ENCODE results near the gene PAK5.

Gene PAK5

GRCh38 chr20:9794831-9795230, 44.0 kb downstream of the PAK5 start:
- Histone ChIP-seq H3K4me3 (ENCODE audit: control insufficient read depth in 1 of 7, extremely low read depth in 1 of 7, insufficient read depth in 4 of 7, low read depth in 2 of 7, low read length in 6 of 7) (no peak overlapping the region), H3K9me3 (ENCODE audit: control extremely low read depth in 1 of 5, control insufficient read depth in 4 of 5, insufficient read depth in 2 of 5, low read depth in 1 of 5, low read length in 4 of 5) (no peaks in the 10 kb centered on the region), H3K27ac (ENCODE audit: insufficient read depth in 1 of 2, low read depth in 1 of 2, low read length in 2 of 2, poor library complexity in 1 of 2, severe bottlenecking in 2 of 2) (no peak overlapping the region), H3K36me3 (ENCODE audit: control insufficient read depth in 4 of 4, insufficient read depth in 4 of 4, low read length in 3 of 4) (no peaks in the 10 kb centered on the region), H3K27me3 (replicated peaks in 2 of 5; ENCODE audit: control insufficient read depth in 4 of 5, insufficient read depth in 5 of 5, low read length in 4 of 5) (peaks cover 0 to 2% (median 0%) of the 10 kb centered on the region in 5 experiments), H3K4me1 (ENCODE audit: control extremely low read depth in 1 of 4, control insufficient read depth in 4 of 4, insufficient read depth in 4 of 4, low read length in 3 of 4) (no peaks in the 10 kb centered on the region)
- ChIA-PET CTCF (no interaction called here), POLR2A (no interaction called here)
- no peak for DNase-seq
- 93% methylated on average over 3 of the region's 3 CpGs for WGBS (ENCODE audit: insufficient coverage)

- Histone ChIP-seq H3K9me3 (ENCODE audit: control extremely low read depth in 1 of 5, control insufficient read depth in 4 of 5, insufficient read depth in 2 of 5, low read depth in 1 of 5, low read length in 4 of 5) (no peaks in the 10 kb centered on the region), H3K4me3 (ENCODE audit: control insufficient read depth in 1 of 7, extremely low read depth in 1 of 7, insufficient read depth in 4 of 7, low read depth in 2 of 7, low read length in 6 of 7) (no peak overlapping the region), H3K27ac (ENCODE audit: insufficient read depth in 1 of 2, low read depth in 1 of 2, low read length in 2 of 2, poor library complexity in 1 of 2, severe bottlenecking in 2 of 2) (no peak overlapping the region), H3K4me1 (ENCODE audit: control extremely low read depth in 1 of 4, control insufficient read depth in 4 of 4, insufficient read depth in 4 of 4, low read length in 3 of 4) (no peaks in the 10 kb centered on the region), H3K36me3 (ENCODE audit: control insufficient read depth in 4 of 4, insufficient read depth in 4 of 4, low read length in 3 of 4) (no peaks in the 10 kb centered on the region), H3K27me3 (replicated peaks in 2 of 5; ENCODE audit: control insufficient read depth in 4 of 5, insufficient read depth in 5 of 5, low read length in 4 of 5) (peaks cover 0 to 2% (median 0%) of the 10 kb centered on the region in 5 experiments)
- DNase-seq, result no peak
- WGBS (ENCODE audit: insufficient coverage), result 98% methylated on average over 6 of the region's 6 CpGs
- ChIA-PET CTCF (no interaction called here), POLR2A (no interaction called here)
These were observed 46.2 kb downstream of the PAK5 start for GRCh38 chr20:9792674-9793073.

GRCh38 chr20:9789131-9789530, 49.7 kb downstream of the PAK5 start:
- no peak overlapping the region for H3K4me3 ChIP-seq (ENCODE audit: control insufficient read depth in 1 of 7, extremely low read depth in 1 of 7, insufficient read depth in 4 of 7, low read depth in 2 of 7, low read length in 6 of 7)
- CTCF ChIA-PET, result interaction anchor here (1.3 kb wide), 1 partner anchor 59 kb away, joined by 3 read pairs; no protein-coding TSS in a partner anchor
- 88% methylated on average over 2 of the region's 2 CpGs for WGBS (ENCODE audit: insufficient coverage)

GRCh38 chr20:9775176-9775575, 63.7 kb downstream of the PAK5 start:
- H3K36me3 ChIP-seq (ENCODE audit: control insufficient read depth in 4 of 4, insufficient read depth in 4 of 4, low read length in 3 of 4), result no peaks in the 10 kb centered on the region
- no peak overlapping the region for H3K27ac ChIP-seq (ENCODE audit: insufficient read depth in 1 of 2, low read depth in 1 of 2, low read length in 2 of 2, poor library complexity in 1 of 2, severe bottlenecking in 2 of 2)
- CTCF ChIA-PET, result no interaction called here
- no peak for DNase-seq
- POLR2A ChIA-PET, result no interaction called here
- WGBS (ENCODE audit: insufficient coverage), result 100% methylated on average over 2 of the region's 3 CpGs
- H3K27me3 ChIP-seq (replicated peaks in 2 of 5; ENCODE audit: control insufficient read depth in 4 of 5, insufficient read depth in 5 of 5, low read length in 4 of 5), result no peaks in the 10 kb centered on the region
- no peaks in the 10 kb centered on the region for H3K9me3 ChIP-seq (ENCODE audit: control extremely low read depth in 1 of 5, control insufficient read depth in 4 of 5, insufficient read depth in 2 of 5, low read depth in 1 of 5, low read length in 4 of 5)
- H3K4me1 ChIP-seq (ENCODE audit: control extremely low read depth in 1 of 4, control insufficient read depth in 4 of 4, insufficient read depth in 4 of 4, low read length in 3 of 4), result no peaks in the 10 kb centered on the region
- no peak overlapping the region for H3K4me3 ChIP-seq (ENCODE audit: control insufficient read depth in 1 of 7, extremely low read depth in 1 of 7, insufficient read depth in 4 of 7, low read depth in 2 of 7, low read length in 6 of 7)

More at GRCh38 chr20:9789131-9789530, 49.7 kb downstream of the PAK5 start:
- Histone ChIP-seq H3K27ac (ENCODE audit: insufficient read depth in 1 of 2, low read depth in 1 of 2, low read length in 2 of 2, poor library complexity in 1 of 2, severe bottlenecking in 2 of 2) (no peak overlapping the region), H3K36me3 (ENCODE audit: control insufficient read depth in 4 of 4, insufficient read depth in 4 of 4, low read length in 3 of 4) (no peaks in the 10 kb centered on the region), H3K27me3 (replicated peaks in 2 of 5; ENCODE audit: control insufficient read depth in 4 of 5, insufficient read depth in 5 of 5, low read length in 4 of 5) (peaks cover 0 to 2% (median 0%) of the 10 kb centered on the region in 5 experiments), H3K4me1 (ENCODE audit: control extremely low read depth in 1 of 4, control insufficient read depth in 4 of 4, insufficient read depth in 4 of 4, low read length in 3 of 4) (no peaks in the 10 kb centered on the region), H3K9me3 (ENCODE audit: control extremely low read depth in 1 of 5, control insufficient read depth in 4 of 5, insufficient read depth in 2 of 5, low read depth in 1 of 5, low read length in 4 of 5) (no peaks in the 10 kb centered on the region)
- no peak for DNase-seq
- POLR2A ChIA-PET, result no interaction called here

GRCh38 chr20:9769954-9770353, 68.9 kb downstream of the PAK5 start:
- ChIA-PET POLR2A (no interaction called here), CTCF (no interaction called here)
- 97% methylated on average over 6 of the region's 6 CpGs for WGBS (ENCODE audit: insufficient coverage)
- no peaks in the 10 kb centered on the region for H3K36me3 ChIP-seq (ENCODE audit: control insufficient read depth in 4 of 4, insufficient read depth in 4 of 4, low read length in 3 of 4)
- no peak for DNase-seq
- H3K4me1 ChIP-seq (ENCODE audit: control extremely low read depth in 1 of 4, control insufficient read depth in 4 of 4, insufficient read depth in 4 of 4, low read length in 3 of 4), result no peaks in the 10 kb centered on the region
- no peak overlapping the region for H3K4me3 ChIP-seq (ENCODE audit: control insufficient read depth in 1 of 7, extremely low read depth in 1 of 7, insufficient read depth in 4 of 7, low read depth in 2 of 7, low read length in 6 of 7)
- no peaks in the 10 kb centered on the region for H3K27me3 ChIP-seq (replicated peaks in 2 of 5; ENCODE audit: control insufficient read depth in 4 of 5, insufficient read depth in 5 of 5, low read length in 4 of 5)
- H3K27ac ChIP-seq (ENCODE audit: insufficient read depth in 1 of 2, low read depth in 1 of 2, low read length in 2 of 2, poor library complexity in 1 of 2, severe bottlenecking in 2 of 2), result no peak overlapping the region
- H3K9me3 ChIP-seq (ENCODE audit: control extremely low read depth in 1 of 5, control insufficient read depth in 4 of 5, insufficient read depth in 2 of 5, low read depth in 1 of 5, low read length in 4 of 5), result no peaks in the 10 kb centered on the region

GRCh38 chr20:9761476-9761875, 77.4 kb downstream of the PAK5 start:
- Histone ChIP-seq H3K4me3 (ENCODE audit: control insufficient read depth in 1 of 7, extremely low read depth in 1 of 7, insufficient read depth in 4 of 7, low read depth in 2 of 7, low read length in 6 of 7) (no peak overlapping the region), H3K36me3 (ENCODE audit: control insufficient read depth in 4 of 4, insufficient read depth in 4 of 4, low read length in 3 of 4) (no peaks in the 10 kb centered on the region), H3K9me3 (ENCODE audit: control extremely low read depth in 1 of 5, control insufficient read depth in 4 of 5, insufficient read depth in 2 of 5, low read depth in 1 of 5, low read length in 4 of 5) (peaks cover 0 to 6% (median 0%) of the 10 kb centered on the region in 5 experiments), H3K27me3 (replicated peaks in 2 of 5; ENCODE audit: control insufficient read depth in 4 of 5, insufficient read depth in 5 of 5, low read length in 4 of 5) (no peaks in the 10 kb centered on the region), H3K27ac (ENCODE audit: insufficient read depth in 1 of 2, low read depth in 1 of 2, low read length in 2 of 2, poor library complexity in 1 of 2, severe bottlenecking in 2 of 2) (no peak overlapping the region), H3K4me1 (ENCODE audit: control extremely low read depth in 1 of 4, control insufficient read depth in 4 of 4, insufficient read depth in 4 of 4, low read length in 3 of 4) (no peaks in the 10 kb centered on the region)
- DNase-seq, result no peak
- CTCF ChIA-PET, result no interaction called here
- POLR2A ChIA-PET, result no interaction called here
- WGBS (ENCODE audit: insufficient coverage), result no CpG with 5 or more reads among the region's 1 CpG

GRCh38 chr20:9759392-9759791, 79.5 kb downstream of the PAK5 start:
- Histone ChIP-seq H3K27ac (ENCODE audit: insufficient read depth in 1 of 2, low read depth in 1 of 2, low read length in 2 of 2, poor library complexity in 1 of 2, severe bottlenecking in 2 of 2) (no peak overlapping the region), H3K4me1 (ENCODE audit: control extremely low read depth in 1 of 4, control insufficient read depth in 4 of 4, insufficient read depth in 4 of 4, low read length in 3 of 4) (no peaks in the 10 kb centered on the region), H3K36me3 (ENCODE audit: control insufficient read depth in 4 of 4, insufficient read depth in 4 of 4, low read length in 3 of 4) (no peaks in the 10 kb centered on the region), H3K9me3 (ENCODE audit: control extremely low read depth in 1 of 5, control insufficient read depth in 4 of 5, insufficient read depth in 2 of 5, low read depth in 1 of 5, low read length in 4 of 5) (peaks cover 0 to 6% (median 0%) of the 10 kb centered on the region in 5 experiments), H3K4me3 (ENCODE audit: control insufficient read depth in 1 of 7, extremely low read depth in 1 of 7, insufficient read depth in 4 of 7, low read depth in 2 of 7, low read length in 6 of 7) (no peak overlapping the region), H3K27me3 (replicated peaks in 2 of 5; ENCODE audit: control insufficient read depth in 4 of 5, insufficient read depth in 5 of 5, low read length in 4 of 5) (no peaks in the 10 kb centered on the region)
- POLR2A ChIA-PET, result no interaction called here
- 71% methylated on average over 4 of the region's 4 CpGs for WGBS (ENCODE audit: insufficient coverage)
- no peak for DNase-seq
- CTCF ChIA-PET, result interaction anchor here (1.2 kb wide), 1 partner anchor 12 kb away, joined by 3 read pairs; no protein-coding TSS in a partner anchor

All from common myeloid progenitor, CD34-positive (primary cell).